ENCODE data around the gene SIAH1. TPM values are rescaled to one million over a fixed set of nuclear protein-coding genes. Genes with fewer than 3 reads are reported as not detected.

Gene SIAH1
- total and polyA plus RNA-seq, 9 of the 15 experiments (the other 6 are each of a cell fraction or from before 2014, with no cell fraction given): 4.1 to 14.3 (median 12.5) TPM

- TF ChIP-seq, protein P1, sequence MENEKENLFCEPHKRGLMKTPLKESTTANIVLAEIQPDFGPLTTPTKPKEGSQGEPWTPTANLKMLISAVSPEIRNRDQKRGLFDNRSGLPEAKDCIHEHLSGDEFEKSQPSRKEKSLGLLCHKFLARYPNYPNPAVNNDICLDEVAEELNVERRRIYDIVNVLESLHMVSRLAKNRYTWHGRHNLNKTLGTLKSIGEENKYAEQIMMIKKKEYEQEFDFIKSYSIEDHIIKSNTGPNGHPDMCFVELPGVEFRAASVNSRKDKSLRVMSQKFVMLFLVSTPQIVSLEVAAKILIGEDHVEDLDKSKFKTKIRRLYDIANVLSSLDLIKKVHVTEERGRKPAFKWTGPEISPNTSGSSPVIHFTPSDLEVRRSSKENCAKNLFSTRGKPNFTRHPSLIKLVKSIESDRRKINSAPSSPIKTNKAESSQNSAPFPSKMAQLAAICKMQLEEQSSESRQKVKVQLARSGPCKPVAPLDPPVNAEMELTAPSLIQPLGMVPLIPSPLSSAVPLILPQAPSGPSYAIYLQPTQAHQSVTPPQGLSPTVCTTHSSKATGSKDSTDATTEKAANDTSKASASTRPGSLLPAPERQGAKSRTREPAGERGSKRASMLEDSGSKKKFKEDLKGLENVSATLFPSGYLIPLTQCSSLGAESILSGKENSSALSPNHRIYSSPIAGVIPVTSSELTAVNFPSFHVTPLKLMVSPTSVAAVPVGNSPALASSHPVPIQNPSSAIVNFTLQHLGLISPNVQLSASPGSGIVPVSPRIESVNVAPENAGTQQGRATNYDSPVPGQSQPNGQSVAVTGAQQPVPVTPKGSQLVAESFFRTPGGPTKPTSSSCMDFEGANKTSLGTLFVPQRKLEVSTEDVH (IDR thresholded peaks at IDR 0.05; ENCODE audit: low read depth, partially characterized antibody): no peak
- no peak for TF ChIP-seq SNIP1 (IDR thresholded peaks at IDR 0.05; ENCODE audit: low read depth)
- TF ChIP-seq CC2D1A (IDR thresholded peaks at IDR 0.05): no peak
- no peak for TF ChIP-seq TEAD2 (tag; IDR thresholded peaks at IDR 0.05)
- no peak for TF ChIP-seq GATAD2A (IDR thresholded peaks at IDR 0.05)
- no peak for TF ChIP-seq RBM22 (IDR thresholded peaks at IDR 0.05; ENCODE audit: low read depth, low read length, poor library complexity, severe bottlenecking)
- TF ChIP-seq ZNF253 (CRISPR knock-in tag; conservative IDR thresholded peaks at IDR 0.05): no peak
- no peak for TF ChIP-seq ESRRB (CRISPR knock-in tag; IDR thresholded peaks at IDR 0.05; ENCODE audit: borderline replicate concordance)
- TF ChIP-seq, protein P2, sequence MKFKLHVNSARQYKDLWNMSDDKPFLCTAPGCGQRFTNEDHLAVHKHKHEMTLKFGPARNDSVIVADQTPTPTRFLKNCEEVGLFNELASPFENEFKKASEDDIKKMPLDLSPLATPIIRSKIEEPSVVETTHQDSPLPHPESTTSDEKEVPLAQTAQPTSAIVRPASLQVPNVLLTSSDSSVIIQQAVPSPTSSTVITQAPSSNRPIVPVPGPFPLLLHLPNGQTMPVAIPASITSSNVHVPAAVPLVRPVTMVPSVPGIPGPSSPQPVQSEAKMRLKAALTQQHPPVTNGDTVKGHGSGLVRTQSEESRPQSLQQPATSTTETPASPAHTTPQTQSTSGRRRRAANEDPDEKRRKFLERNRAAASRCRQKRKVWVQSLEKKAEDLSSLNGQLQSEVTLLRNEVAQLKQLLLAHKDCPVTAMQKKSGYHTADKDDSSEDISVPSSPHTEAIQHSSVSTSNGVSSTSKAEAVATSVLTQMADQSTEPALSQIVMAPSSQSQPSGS (CRISPR knock-in tag; IDR thresholded peaks at IDR 0.05): no peak
- no peak for TF ChIP-seq SMARCB1 (IDR thresholded peaks at IDR 0.05; ENCODE audit: insufficient read length, low read depth)
- no peak for TF ChIP-seq ZNF609 (CRISPR knock-in tag; IDR thresholded peaks at IDR 0.05; ENCODE audit: borderline replicate concordance)
- TF ChIP-seq RERE (CRISPR knock-in tag; IDR thresholded peaks at IDR 0.05; ENCODE audit: borderline replicate concordance): no peak
Observed at GRCh38 chr16:48372744-48373143, 12.5 kb downstream of the SIAH1 start (continued).

All from K562 (cell line).